GM18498 (cell line): ENCODE results near the gene CFAP251.

Source experiments
- ATAC-seq: cut with Tn5 transposase; IDR thresholded peaks from one replicate; pipeline ENCODE4 v1.9.1; 2021; ENCODE audit warnings: mild to moderate bottlenecking, moderate library complexity; ENCODE audit not compliant: unreplicated experiment

CFAP251 gene

GRCh38 chr12:122046145-122046544, 127.8 kb downstream of the CFAP251 start:
- ATAC-seq = no peak

DNA sequence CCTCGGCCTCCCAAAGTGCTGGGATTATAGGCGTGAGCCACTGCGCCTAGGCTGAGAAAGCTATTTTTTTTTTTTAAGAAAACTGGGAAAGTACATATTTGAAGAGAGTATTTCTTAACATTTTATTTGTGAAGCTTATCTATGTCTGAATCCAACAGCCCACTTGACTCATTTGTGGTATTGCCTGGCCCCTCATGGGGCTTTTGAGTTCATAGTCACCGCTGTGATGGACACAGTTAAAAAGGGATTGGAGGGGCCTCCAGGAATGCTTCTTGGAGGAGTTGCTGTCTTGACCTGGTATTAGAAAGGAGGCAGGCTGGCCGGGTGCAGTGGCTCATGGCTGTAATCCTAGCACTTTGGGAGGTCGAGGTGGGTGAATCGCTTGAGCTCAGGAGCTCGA, 129.8 kb downstream of the CFAP251 start:
- no peak for ATAC-seq

DNA sequence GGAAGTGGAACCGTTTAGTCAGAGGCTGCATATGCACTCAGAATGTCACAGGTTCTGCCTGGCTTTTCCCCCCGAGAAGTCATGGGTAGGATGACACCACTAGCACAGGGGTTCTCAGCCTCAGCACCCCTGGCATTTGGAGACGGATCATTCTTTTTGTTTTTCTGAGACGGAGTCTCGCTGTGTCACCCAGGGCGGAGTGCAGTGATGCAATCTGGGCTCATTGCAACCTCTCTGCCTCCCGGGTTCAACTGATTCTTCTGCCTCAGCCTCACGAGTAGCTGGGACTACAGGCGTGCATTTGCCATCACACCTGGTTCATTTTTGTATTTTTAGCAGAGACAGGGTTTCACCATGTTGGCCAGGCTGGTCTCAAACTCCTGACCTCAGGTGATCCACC, 131.4 kb downstream of the CFAP251 start:
- no peak for ATAC-seq

DNA sequence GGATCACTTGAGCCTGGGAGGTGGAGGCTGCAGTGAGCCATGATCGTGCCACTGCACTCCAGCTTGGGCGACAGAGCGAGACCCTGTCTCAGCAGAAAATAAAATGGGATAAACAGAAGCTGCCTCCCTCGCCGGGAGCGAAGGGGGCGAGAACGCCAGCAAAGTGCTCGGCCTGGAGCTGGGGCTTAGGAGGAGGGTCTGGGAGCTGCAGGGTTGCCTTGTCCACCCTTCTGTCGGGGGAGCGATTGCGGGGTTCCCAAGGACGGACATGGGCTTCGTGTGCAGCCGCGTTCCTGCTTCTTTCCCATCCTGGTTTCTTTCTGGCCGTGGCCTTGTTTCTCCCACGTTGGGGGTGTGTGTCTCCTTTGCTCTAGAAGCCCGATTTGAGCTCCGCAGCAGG, 132.3 kb downstream of the CFAP251 start:
- no peak for ATAC-seq

GRCh38 chr12:122051231-122051876, 133.0 kb downstream of the CFAP251 start:
- no peak for ATAC-seq

DNA sequence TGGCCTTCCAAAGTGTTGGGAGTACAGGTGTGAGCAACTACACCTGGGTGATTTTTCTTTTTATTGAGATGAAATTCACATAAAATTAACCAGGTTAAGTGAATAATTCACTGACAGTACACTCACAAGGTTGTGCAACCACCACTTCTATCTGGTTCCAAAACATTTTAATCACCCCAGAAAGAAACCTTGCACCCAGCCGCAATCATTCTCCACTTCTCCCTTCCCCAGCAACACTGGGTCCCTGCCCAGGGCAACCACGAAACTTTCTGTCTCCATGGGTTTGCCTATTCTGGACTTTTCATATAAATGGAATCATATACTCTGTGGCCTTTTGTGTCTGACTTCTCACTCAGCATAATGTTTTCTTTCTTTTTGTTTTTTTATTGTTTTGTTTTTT, 133.9 kb downstream of the CFAP251 start:
- no peak for ATAC-seq
